Right atrium auricular region (tissue), 2 donors: ENCODE results near the gene MXD1. TPM values are rescaled to one million over a fixed set of nuclear protein-coding genes. Genes with fewer than 3 reads are reported as not detected.
"Not testable (repeated sequence)": the region's sequence is repeated elsewhere in the genome, so short reads cannot be mapped to it uniquely, and the experiment has no call there.

Experiments used
- DNase-seq: peaks from one replicate; pipeline ENCODE4 v3.0.0-alpha.2; 2019; ENCODE audit warnings: low spot score
- H3K27ac ChIP-seq, 2 donors: fragments of 200-600 bp; sonication (generic); 1 replicate in 1 of 2; 2 replicates in 1 of 2; pipeline ENCODE4 v1.5.1; 2016 to 2019
- H3K27me3 ChIP-seq, 2 donors: fragments of 200-600 bp; sonication (generic); one replicate each; pipeline versions ENCODE4 v1.5.1 to v1.6.0; 2017 to 2019
- H3K36me3 ChIP-seq: fragments of 200-600 bp; sonication (generic); one replicate; pipeline ENCODE4 v1.5.1; 2016
- H3K4me1 ChIP-seq, 2 donors: fragments of 200-600 bp; sonication (generic); one replicate each; pipeline versions ENCODE4 v1.5.1 to v1.6.0; 2017 to 2019
- H3K4me3 ChIP-seq, 2 donors: fragments of 200-600 bp; sonication (generic); 1 replicate in 1 of 2; 2 replicates in 1 of 2; pipeline ENCODE4 v1.5.1; 2017 to 2019; ENCODE audit warnings: mild to moderate bottlenecking in 1 of 2, moderate library complexity in 1 of 2
- H3K9me3 ChIP-seq, 2 donors: fragments of 200-600 bp; sonication (generic); one replicate each; pipeline ENCODE4 v1.5.1; 2019
- total RNA-seq, 2 donors: library from RNA; depleted of rRNA; stranded (reverse); fragments of >200 nt; gene quantifications; one replicate each; pipeline ENCODE4 v1.1.0, GENCODE V29; 2016
- TF ChIP-seq, protein P1 (sequence below), 2 donors: fragments of 200-600 bp; sonication (generic); IDR thresholded peaks; one replicate each; pipeline ENCODE4 v1.5.1; 2019; ENCODE audit warnings: antibody characterized with exemption in 2 of 2

MXD1 gene, protein sequence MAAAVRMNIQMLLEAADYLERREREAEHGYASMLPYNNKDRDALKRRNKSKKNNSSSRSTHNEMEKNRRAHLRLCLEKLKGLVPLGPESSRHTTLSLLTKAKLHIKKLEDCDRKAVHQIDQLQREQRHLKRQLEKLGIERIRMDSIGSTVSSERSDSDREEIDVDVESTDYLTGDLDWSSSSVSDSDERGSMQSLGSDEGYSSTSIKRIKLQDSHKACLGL
- total RNA-seq: 1 to 10 TPM; 4.4 to 4.7 TPM

DNA sequence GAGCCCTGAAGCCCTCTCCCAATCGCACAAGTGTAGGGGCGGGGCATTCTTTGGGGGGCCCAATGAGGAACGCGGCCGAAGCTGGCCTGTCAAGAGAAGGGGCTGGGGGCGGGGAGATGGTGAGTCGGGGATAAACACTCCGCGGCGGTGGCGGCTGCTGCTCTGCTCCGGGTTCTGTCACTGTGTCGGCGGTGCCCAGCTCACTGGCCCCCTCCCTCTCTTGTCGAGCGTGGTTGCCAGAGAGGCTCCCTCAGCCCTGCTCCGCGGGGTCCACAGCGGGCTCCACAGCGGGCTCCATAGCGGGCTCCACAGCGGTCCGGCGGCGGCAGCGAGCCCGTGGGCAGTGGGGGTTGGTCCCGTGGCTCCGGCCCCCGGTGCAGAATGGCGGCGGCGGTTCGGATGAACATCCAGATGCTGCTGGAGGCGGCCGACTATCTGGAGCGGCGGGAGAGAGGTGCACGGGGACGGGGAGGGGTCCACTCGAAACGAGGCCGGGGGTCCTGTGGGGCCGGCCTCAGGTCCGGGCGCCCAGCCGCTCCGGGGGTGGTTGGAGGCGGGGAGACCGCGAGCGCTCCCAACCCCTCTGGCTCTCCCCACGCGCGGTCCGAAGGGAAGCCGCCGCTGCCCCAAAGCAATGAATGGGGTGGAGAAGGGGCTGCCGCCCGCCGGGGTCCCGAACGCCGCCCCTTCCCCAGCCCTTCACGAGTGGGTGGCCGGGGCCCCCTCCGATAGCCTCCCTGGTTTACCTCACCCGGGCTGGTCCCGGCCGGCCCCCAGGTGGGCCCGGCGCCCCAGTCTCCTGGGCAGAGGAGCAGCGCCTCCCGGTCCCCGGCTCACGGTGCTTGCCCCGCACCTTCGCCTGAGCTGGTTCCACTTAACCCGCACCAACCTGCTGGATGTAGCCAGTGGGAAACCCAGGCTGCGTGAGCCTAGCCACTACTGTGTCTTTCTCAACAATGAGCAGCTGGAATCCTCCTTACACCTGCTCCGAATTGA lies at the start of gene MXD1:
MXD1 (plus strand) TSS at position 160 of the 996 bp plus-strand sequence; CDS start at position 382, 222 bp downstream.
- Histone ChIP-seq H3K27ac (peak within 1 kb of the TSS; percentile 99), H3K9me3 (no peaks in the 10 kb centered on the region), H3K4me1 (peaks cover 0 to 26% of the 10 kb centered on the region in 2 donors), H3K36me3 (no peaks in the 10 kb centered on the region), H3K4me3 (peak within 1 kb of the TSS; percentile 85 to 96), H3K27me3 (no peaks in the 10 kb centered on the region)
- TF ChIP-seq, protein P1, sequence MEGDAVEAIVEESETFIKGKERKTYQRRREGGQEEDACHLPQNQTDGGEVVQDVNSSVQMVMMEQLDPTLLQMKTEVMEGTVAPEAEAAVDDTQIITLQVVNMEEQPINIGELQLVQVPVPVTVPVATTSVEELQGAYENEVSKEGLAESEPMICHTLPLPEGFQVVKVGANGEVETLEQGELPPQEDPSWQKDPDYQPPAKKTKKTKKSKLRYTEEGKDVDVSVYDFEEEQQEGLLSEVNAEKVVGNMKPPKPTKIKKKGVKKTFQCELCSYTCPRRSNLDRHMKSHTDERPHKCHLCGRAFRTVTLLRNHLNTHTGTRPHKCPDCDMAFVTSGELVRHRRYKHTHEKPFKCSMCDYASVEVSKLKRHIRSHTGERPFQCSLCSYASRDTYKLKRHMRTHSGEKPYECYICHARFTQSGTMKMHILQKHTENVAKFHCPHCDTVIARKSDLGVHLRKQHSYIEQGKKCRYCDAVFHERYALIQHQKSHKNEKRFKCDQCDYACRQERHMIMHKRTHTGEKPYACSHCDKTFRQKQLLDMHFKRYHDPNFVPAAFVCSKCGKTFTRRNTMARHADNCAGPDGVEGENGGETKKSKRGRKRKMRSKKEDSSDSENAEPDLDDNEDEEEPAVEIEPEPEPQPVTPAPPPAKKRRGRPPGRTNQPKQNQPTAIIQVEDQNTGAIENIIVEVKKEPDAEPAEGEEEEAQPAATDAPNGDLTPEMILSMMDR (IDR thresholded peaks at IDR 0.05): no peak
- no peak for DNase-seq

DNA sequence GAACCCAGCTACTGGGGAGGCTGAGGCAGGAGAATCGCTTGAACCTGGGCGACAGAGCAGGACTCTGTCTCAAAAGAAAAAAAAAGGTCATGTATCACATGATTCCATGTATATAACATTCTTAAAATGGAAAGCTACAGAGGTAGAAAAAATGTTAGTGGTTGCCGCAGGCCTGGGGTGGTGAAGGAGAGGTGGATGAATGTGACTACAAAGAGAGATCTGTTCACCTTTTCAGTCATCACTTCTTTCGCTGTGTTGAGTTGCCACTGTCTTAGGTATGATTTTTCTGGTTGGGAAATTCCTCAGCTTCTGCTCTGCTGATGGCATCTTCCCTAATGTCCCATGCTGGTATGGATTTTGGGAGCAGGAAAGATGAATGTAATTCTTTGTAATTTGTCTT lies 26.5 kb upstream of the MXD1 start:
- H3K27ac ChIP-seq: no peak overlapping the region
- no peak overlapping the region for H3K4me3 ChIP-seq
- no peaks in the 10 kb centered on the region for H3K4me1 ChIP-seq
- DNase-seq: no peak
- H3K27me3 ChIP-seq: no peaks in the 10 kb centered on the region
- no peaks in the 10 kb centered on the region for H3K36me3 ChIP-seq
- TF ChIP-seq, protein P1 (IDR thresholded peaks at IDR 0.05): no peak
- H3K9me3 ChIP-seq: no peaks in the 10 kb centered on the region

DNA sequence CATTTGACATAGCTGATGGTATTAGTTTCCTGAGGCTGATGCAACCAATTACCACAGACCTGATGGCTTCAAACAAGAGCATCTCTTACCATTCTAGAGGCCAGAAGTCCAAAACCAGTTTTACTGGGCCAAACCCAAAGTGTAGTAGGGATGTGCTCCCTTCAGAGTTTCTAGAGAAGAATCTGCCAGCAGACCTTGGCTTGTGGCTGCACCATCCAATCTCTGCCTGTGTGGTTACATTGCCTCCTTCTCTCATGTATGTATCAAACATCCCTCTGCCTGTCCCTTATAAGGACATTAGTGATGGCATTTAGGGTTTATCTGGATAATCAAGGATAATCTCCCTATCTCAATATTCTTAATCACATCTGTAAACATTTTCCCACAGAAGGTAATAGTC lies 25.6 kb upstream of the MXD1 start:
- no peak for DNase-seq
- Histone ChIP-seq H3K4me3 (no peak overlapping the region), H3K36me3 (no peaks in the 10 kb centered on the region), H3K9me3 (no peaks in the 10 kb centered on the region), H3K4me1 (no peaks in the 10 kb centered on the region), H3K27me3 (no peaks in the 10 kb centered on the region), H3K27ac (no peak overlapping the region)
- TF ChIP-seq, protein P1 (IDR thresholded peaks at IDR 0.05): no peak

DNA sequence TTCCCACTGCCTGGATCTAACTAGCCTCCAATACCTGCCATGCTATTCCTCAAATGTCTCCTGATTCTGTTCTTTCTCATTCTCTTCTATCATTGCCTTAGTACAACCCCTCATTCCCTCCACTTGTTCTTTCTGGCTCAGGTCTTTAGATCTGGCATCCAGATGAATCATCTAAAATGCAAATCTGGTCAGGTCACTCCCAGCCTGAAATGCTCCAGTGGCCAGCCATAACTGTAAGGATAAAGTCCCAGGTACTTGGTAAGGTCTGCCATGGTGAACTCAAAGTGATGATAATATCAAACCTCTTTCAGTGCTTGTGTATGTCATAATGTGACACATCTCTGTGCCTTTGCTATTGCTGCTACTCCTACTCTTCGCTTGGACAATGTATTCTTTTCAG lies 24.0 kb upstream of the MXD1 start:
- Histone ChIP-seq H3K27me3 (no peaks in the 10 kb centered on the region), H3K9me3 (no peaks in the 10 kb centered on the region), H3K4me1 (peaks cover 0 to 13% of the 10 kb centered on the region in 2 donors), H3K27ac (no peak overlapping the region), H3K4me3 (no peak overlapping the region), H3K36me3 (no peaks in the 10 kb centered on the region)
- TF ChIP-seq, protein P1 (IDR thresholded peaks at IDR 0.05): no peak
- DNase-seq: no peak

DNA sequence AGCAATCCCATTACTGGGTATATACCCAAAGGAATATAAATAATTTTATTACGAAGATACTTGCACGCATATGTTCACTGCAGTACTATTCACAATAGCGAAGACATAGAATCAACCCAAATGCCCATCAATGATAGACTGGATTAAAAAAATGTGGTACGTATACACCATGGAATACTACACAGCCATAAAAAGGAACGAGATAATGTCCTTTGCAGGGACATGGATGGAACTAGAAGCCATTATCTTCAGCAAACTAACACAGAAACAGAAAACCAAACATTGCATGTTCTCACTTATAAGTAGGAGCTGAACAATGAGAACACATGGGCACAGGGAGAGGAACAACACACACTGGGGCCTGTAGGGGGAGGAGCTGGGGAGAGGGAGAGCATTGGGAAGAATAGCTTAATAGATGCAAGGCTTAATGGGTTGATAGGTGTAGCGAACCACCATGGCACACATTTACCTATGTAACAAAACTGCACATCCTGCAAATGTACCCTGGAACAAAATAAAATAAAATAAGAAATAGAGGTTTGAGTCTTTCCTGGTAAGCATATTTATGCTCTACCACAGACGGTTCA lies 22.0 kb upstream of the MXD1 start:
- not testable (repeated sequence) for H3K4me3 ChIP-seq, DNase-seq, H3K9me3 ChIP-seq, H3K27ac ChIP-seq, H3K27me3 ChIP-seq
- H3K4me1 ChIP-seq: peaks cover 0 to 13% of the 10 kb centered on the region in 2 donors
- peaks cover 17% of the 10 kb centered on the region for H3K36me3 ChIP-seq
